ENCODE measurements around the gene IFNB1.
A peak's percentile ranks its signal among the peaks of the same experiment; 100 is the strongest.

Gene IFNB1

DNA sequence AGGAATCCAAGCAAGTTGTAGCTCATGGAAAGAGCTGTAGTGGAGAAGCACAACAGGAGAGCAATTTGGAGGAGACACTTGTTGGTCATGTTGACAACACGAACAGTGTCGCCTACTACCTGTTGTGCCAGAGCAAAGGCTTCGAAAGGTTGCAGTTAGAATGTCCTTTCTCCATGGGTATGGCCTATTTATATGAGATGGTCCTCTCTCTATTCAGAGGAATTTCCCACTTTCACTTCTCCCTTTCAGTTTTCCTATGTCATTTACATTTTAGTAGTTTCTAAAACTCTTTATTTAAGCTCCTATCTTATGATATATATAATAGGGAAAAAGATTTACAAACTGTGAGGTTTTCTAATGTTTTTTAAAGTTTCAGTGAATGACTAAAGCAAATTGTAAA, at the start of gene IFNB1:
Gene IFNB1, minus strand, starts transcription at position 162 of the 400 bp plus-strand sequence. Its CDS starts 73 bp downstream, at position 89.
- no peak for DNase-seq (ENCODE audit: low read depth in 2 of 2)

DNA sequence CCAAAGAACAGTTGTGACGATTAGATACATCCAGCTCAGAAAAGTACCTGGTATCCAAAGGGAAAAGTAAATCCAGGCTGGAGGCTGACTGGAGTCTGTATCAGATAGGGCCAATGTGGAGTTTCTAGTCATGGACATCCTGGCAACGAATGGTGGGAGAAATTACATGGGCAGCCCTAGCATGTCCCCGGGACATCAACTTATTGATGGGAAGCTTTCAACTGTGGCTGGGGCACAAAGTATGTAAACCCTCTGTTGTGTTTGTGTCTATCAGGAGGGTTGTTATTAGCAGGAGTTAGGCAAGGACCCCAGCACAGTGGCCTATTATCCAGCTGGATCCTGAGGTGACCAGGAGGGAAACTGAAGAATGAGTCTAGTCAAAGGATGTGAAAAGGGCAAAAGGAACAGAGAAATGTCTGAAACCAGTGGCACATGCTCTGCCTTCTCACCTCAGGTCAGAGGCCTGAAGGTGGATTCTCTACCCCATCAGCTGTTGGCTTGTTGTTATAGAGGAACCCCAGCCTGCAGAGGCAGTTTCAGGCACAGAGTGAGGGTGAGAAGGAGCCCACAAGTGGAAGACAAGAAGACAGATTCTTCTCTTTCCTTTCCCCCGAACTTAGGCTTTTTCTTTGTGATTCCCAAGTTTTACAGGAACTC, 44.0 kb upstream of the IFNB1 start:
- DNase-seq (ENCODE audit: low read depth in 2 of 2) = no peak

- no peak for DNase-seq (ENCODE audit: low read depth in 2 of 2)
Observed at GRCh38 chr9:21121079-21121478, 43.3 kb upstream of the IFNB1 start.

- no peak for DNase-seq (ENCODE audit: low read depth in 2 of 2)
Observed at GRCh38 chr9:21119093-21119770, 41.5 kb upstream of the IFNB1 start.

DNA sequence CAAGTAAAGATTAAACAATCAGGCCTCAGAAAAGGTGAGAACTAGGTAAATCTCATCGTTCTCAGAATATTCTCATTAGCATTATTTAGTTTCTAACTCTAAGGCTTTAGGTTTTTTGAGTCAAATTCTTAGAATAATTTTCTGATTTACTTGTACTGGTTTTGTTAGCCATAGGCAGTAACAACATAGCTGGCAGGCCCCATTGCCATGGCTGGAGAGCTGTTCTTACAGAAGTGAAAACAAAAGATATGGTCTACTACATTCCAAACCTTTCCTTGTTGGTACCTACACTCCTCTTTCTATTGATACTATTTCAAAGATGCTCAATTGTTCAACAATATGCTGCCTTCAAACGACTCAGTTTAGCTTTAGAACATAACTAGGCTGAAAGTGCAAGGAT, 36.6 kb upstream of the IFNB1 start:
- DNase-seq (ENCODE audit: low read depth in 2 of 2) = no peak

DNA sequence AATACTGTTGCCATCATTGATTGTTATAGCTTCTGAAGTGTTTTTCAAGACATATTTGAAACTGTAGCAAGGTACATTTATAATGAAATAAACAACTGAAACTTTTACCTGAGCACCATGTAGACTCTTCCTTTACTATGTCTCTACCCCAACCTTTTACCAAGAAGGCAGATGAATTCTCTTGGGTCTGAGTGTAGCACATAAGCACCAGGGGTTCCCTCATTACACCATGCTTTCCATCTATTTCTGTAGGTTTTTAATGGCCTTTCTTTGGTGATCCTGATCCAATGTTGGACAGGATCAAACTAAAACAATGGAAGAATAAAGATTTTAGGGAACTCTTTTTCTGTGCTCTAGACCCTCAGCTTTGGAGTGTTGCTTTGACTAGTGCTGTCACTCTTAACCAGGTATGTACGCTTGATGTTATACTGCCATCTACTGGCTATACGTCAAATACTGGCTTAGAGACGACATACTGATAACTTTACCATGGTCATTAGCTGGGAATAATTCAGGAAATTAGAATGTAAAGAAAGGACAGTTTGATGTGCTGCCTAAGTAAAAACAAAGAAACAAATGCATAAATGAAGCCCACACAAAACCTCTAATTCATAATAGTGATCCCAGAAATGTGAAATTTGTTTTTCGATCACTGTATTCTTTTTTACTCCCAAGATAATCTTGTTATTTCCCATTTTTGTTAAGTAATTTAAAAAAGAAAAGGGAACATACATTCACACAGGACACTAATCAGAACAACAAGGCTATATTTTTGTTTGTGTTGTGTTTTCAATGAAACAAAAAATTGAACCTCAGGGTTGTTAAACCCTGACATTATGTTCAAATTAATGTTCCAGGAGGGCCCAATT, 33.2 kb upstream of the IFNB1 start:
- DNase-seq (ENCODE audit: low read depth in 2 of 2) = no peak

DNA sequence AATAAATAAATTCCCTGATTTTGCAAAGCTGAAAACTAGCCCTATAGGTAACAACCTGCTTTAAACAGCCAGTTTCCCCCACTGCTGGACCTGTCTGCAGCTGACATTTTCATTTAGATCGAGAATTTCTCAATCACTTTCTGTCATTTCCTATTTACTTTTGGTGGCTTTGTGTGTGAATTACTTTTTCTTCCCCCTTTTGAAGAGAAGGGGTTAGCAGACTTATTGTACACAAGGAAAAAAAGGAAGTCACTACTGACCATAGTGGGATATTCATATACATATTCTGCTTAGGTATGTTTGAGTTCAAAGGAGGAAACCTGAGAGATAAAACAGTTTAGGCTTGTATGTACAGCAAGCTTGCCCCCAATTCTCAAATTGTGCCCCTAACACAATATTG, 27.0 kb upstream of the IFNB1 start:
- no peak for DNase-seq (ENCODE audit: low read depth in 2 of 2)

DNA sequence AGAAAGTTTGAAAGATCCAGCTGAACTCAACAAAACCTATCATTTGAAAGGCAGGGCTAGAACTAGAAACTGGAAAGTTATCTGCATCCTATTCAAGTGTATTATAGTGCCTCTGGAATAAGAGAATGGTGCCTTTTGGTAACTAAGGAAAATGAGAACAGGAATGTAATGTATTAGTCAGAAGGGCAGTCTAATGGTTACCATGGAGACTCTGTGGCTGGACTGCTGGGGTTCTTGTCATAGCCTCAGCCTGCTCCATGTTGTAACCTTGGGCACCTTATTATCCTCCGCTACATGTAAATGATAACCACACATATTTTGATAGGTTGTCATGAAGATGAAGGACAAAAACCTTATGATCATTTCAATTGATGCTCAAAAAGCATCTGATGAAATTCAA, 24.6 kb upstream of the IFNB1 start:
- no peak for DNase-seq (ENCODE audit: low read depth in 2 of 2)

DNA sequence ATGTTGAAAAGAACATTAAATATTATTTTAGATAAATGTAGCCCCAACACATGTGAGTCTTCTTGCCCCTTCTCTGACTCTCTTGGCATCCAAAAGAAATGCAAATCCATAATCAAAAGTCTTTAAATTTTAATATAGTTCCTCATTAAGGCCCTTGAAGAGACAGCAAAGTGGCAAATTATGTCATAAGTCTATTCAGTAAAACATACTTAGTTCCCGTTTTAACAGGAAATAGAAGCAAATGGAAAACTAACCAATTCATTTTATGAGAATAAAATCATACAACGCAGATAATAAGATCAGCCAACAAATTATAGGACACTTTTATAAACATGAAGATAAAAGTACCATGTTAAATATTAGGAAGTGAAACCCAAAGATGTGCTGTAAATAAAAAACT, 20.1 kb upstream of the IFNB1 start:
- DNase-seq (ENCODE audit: low read depth in 2 of 2) = no peak

GRCh38 chr9:21096901-21097255, 19.1 kb upstream of the IFNB1 start:
- no peak for DNase-seq (ENCODE audit: low read depth in 2 of 2)

DNA sequence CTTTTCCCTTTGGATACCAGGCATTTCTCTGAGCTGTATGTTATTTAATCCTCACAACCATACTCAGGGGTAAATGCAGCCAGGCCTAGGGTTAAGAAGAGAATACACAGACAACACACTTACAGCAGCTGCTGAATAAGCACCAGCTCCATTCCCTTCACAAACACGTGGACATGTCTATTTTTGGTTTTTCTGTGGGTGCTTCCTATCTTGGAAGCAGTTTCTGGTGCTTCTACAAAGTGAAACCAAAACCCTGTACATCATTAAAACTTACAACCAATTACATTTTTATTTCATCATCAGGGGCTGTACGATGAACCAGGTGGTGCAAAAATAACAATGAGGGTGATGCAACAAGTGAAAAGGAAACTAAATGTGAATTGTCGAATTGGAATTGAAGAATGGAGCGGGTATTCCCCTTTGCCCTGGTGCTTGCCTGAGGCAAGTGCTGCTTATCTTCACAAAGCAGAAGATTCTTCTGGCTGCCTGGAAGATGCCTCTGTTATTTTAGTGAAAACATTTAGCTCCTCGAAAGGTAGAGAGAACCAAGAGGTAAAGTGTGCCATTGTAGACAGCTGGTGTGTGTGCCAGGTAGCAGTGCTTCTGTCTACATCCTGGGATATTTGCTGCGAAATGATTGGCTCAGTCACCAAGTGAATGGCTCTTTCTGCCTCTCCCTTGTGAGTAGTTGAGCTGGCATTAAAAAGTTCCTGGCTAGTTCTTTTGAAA, 18.6 kb upstream of the IFNB1 start:
- DNase-seq (ENCODE audit: low read depth in 2 of 2) = peak; percentile 9 to 17

- no peak for DNase-seq (ENCODE audit: low read depth in 2 of 2)
Observed at GRCh38 chr9:21095561-21095960, 17.8 kb upstream of the IFNB1 start.

DNA sequence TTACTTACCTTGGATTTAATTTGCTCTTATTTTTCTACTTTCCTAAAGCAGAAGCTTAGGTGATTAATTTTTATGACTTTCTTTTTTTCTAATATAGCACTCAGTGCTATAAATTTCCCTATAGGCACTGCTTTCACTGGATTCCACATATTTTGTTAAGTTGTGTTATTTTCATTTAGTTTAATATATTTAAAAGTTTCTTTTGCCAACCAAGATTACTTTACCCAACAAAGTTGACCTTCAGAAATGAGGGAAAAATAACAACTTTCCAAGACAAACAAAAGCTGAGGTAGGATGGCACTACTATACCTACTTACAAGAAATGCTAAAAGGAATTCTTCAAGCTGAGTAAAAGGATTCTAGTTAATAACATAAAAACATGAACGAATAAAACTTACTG, 8.8 kb upstream of the IFNB1 start:
- no peak for DNase-seq (ENCODE audit: low read depth in 2 of 2)

DNA sequence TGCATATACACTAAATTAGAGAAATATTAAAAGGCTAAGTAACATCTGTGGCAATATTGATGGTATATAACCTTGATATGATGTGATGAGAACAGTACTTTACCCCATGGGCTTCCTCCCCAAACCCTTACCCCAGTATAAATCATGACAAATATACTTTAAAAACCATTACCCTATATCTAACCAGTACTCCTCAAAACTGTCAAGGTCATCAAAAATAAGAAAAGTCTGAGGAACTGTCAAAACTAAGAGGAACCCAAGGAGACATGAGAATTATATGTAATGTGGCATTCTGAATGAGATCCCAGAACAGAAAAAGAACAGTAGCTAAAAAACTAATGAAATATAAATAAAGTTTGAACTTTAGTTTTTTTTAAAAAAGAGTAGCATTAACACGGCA, 7.3 kb upstream of the IFNB1 start:
- no peak for DNase-seq (ENCODE audit: low read depth in 2 of 2)

- no peak for DNase-seq (ENCODE audit: low read depth in 2 of 2)
Observed at GRCh38 chr9:21084242-21084850, 6.6 kb upstream of the IFNB1 start.

DNA sequence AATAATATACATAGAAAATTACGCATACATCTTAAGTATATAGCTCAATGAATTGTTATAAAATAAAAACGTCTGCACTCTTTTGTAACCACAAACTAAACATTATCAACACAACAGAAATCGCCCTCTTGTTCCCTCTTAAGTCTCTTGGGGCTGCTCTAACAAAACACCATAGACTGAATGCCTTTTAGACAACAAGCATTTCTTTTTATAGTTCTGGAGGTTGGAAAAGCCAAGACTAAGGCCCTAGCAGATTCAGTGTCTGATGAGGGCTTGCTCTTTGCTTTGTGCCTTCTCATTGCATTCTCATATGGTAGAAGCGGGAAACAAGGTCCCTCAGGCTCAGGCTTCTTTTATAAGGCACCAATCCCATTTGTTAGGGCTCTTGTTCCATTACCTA, 4.9 kb upstream of the IFNB1 start:
- no peak for DNase-seq (ENCODE audit: low read depth in 2 of 2)

GRCh38 chr9:21081999-21082398, 4.3 kb upstream of the IFNB1 start:
- DNase-seq (ENCODE audit: low read depth in 2 of 2) = no peak

GRCh38 chr9:21081451-21081850, 3.7 kb upstream of the IFNB1 start:
- DNase-seq (ENCODE audit: low read depth in 2 of 2) = no peak

GRCh38 chr9:21080793-21081192, 3.1 kb upstream of the IFNB1 start:
- no peak for DNase-seq (ENCODE audit: low read depth in 2 of 2)

DNA sequence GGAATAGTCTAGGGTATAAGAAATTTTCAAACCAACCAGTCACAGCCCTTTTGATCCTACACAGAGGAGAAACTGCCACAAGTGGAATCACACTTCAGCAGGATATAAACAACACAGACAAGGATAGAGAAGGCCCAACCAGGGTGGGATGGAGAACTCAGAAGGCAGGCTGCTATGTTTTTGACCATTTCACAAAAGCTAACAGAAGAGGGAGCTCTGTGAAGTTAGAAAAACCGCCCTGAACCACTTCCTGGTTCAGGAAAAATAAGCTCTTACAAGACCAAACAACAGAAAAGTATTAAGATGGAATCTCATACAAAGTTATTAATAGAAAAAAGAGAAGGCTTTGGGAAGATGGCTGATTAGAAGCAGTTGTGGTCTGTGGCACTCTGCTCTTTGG, 960 bp upstream of the IFNB1 start:
- DNase-seq (ENCODE audit: low read depth in 2 of 2) = no peak

- no peak for DNase-seq (ENCODE audit: low read depth in 2 of 2)
Observed at GRCh38 chr9:21075484-21075883, 2.3 kb downstream of the IFNB1 start.

GRCh38 chr9:21070906-21071305, 6.8 kb downstream of the IFNB1 start:
- no peak for DNase-seq (ENCODE audit: low read depth in 2 of 2)

Measured in stimulated activated CD4-positive, alpha-beta T cell treated with anti-CD3 and anti-CD28 coated beads, Interleukin-15, amount 100 ng/mL, for 48 hours (primary cell).